Measurements from ENCODE around the gene REC114.
A peak's percentile ranks its signal among the peaks of the same experiment; 100 is the strongest.
"Not testable (repeated sequence)": the region's sequence is repeated elsewhere in the genome, so short reads cannot be mapped to it uniquely, and the experiment has no call there.

The REC114 gene
- total RNA-seq, result 0 reads per million in 3 experiments

- no peak for DNase-seq
Measured at GRCh38 chr15:73442968-73443367, at the start of gene REC114. TSS of gene REC114 (plus strand) at chr15:73443164. CDS start at chr15:73443186, 22 bp downstream.

GRCh38 chr15:73393336-73393735, 49.6 kb upstream of the REC114 start:
- no peak for DNase-seq

- no peak for DNase-seq
Measured at GRCh38 chr15:73394782-73395181, 48.2 kb upstream of the REC114 start.

GRCh38 chr15:73395671-73396070, 47.3 kb upstream of the REC114 start:
- no peak for DNase-seq

GRCh38 chr15:73397461-73397860, 45.5 kb upstream of the REC114 start:
- no peak for DNase-seq

GRCh38 chr15:73398861-73399260, 44.1 kb upstream of the REC114 start:
- DNase-seq, result no peak

GRCh38 chr15:73400222-73400621, 42.7 kb upstream of the REC114 start:
- DNase-seq, result not testable (repeated sequence)

GRCh38 chr15:73403171-73403570, 39.8 kb upstream of the REC114 start:
- no peak for DNase-seq

- DNase-seq, result no peak
Measured at GRCh38 chr15:73414876-73415275, 28.1 kb upstream of the REC114 start.

GRCh38 chr15:73424506-73424905, 18.5 kb upstream of the REC114 start:
- no peak for DNase-seq

GRCh38 chr15:73425510-73425909, 17.5 kb upstream of the REC114 start:
- DNase-seq, result no peak

GRCh38 chr15:73426323-73426994, 16.5 kb upstream of the REC114 start:
- DNase-seq, result no peak

- not testable (repeated sequence) for DNase-seq
Measured at GRCh38 chr15:73431329-73431728, 11.6 kb upstream of the REC114 start.

GRCh38 chr15:73433873-73434272, 9.1 kb upstream of the REC114 start:
- DNase-seq, result no peak

- no peak for DNase-seq
Measured at GRCh38 chr15:73436613-73437012, 6.4 kb upstream of the REC114 start.

- no peak for DNase-seq
Measured at GRCh38 chr15:73437543-73438109, 5.3 kb upstream of the REC114 start.

- DNase-seq, result no peak
Measured at GRCh38 chr15:73438651-73439050, 4.3 kb upstream of the REC114 start.

- DNase-seq, result no peak
Measured at GRCh38 chr15:73440571-73440970, 2.4 kb upstream of the REC114 start.

- no peak for DNase-seq
Measured at GRCh38 chr15:73442421-73442820, 543 bp upstream of the REC114 start.

- DNase-seq, result not testable (repeated sequence)
Measured at GRCh38 chr15:73447471-73447870, 4.5 kb downstream of the REC114 start.

- peak; percentile 14 for DNase-seq
Measured at GRCh38 chr15:73448158-73448758, 5.3 kb downstream of the REC114 start.

GRCh38 chr15:73449980-73450379, 7.0 kb downstream of the REC114 start:
- not testable (repeated sequence) for DNase-seq

- DNase-seq, result no peak
Measured at GRCh38 chr15:73454096-73454495, 11.1 kb downstream of the REC114 start.

- DNase-seq, result no peak
Measured at GRCh38 chr15:73455876-73456275, 12.9 kb downstream of the REC114 start.

Measured in central memory CD4-positive, alpha-beta T cell (primary cell).